H54 (cell line): ENCODE results near the gene TMEM170A.
"Not testable (repeated sequence)": the region's sequence is repeated elsewhere in the genome, so short reads cannot be mapped to it uniquely, and the experiment has no call there.

Experiments used
- DNase-seq: peaks from one replicate; pipeline ENCODE4 v3.0.0; 2011; ENCODE audit warnings: low spot score, mixed read lengths; ENCODE audit not compliant: insufficient read length
- FAIRE-seq: peaks from 3 replicates; lab custom pipeline; 2011; peaks lifted over from hg19 to GRCh38; lab: Jason Lieb, UNC
- POLR2A ChIP-seq: IDR thresholded peaks from 2 replicates; pipeline ENCODE4 v1.6.1; 2011; ENCODE audit warnings: low read depth, mild to moderate bottlenecking, low read length

Gene TMEM170A

DNA sequence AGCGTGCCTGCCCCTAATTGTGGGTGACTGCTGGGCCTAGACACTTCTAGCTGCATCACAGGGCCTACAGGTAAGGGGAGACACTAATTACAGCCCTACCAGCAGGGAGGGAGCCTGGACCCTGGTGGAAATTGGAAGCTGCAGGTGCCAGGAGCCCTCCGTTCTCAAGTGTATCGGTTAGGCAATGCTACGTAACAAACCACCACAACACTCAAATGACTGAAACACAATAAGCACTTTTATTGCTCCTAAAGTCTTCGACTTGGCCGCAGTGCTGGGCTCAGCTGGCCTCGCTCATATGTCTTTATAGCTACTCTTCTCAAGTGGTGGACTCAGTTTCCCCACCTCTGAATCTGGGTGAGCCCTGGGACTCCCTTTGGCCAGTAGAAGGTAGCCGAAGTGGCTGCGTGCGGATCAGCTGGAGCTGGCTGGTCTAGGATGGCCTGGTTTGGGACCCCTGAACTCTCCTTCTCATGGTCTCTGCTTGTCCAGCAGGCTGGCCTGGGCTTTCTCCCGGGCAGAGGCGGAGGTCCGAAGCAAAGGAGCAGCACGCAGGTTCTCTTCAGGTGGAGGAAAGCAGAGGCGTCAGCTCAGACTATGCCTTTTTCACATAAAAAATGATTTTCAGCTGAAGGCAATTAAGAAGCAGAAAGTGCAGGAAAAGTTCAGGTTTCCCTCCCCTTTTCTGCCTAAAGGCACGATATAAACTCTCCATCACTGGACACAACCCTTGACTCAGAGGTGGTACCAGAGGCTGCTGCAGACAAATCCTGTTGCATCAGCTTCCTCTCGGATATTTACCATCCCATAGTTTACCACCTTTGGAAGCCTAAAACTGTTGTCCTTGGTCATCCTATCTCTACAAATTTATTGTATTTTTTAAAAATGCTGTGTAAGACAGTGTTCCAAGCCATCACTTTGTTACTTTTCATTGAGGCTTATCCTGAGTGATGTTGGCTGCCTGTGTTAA lies 8.7 kb upstream of the TMEM170A start:
- DNase-seq (no peak), FAIRE-seq (no peak)
- no peak for TF ChIP-seq POLR2A

DNA sequence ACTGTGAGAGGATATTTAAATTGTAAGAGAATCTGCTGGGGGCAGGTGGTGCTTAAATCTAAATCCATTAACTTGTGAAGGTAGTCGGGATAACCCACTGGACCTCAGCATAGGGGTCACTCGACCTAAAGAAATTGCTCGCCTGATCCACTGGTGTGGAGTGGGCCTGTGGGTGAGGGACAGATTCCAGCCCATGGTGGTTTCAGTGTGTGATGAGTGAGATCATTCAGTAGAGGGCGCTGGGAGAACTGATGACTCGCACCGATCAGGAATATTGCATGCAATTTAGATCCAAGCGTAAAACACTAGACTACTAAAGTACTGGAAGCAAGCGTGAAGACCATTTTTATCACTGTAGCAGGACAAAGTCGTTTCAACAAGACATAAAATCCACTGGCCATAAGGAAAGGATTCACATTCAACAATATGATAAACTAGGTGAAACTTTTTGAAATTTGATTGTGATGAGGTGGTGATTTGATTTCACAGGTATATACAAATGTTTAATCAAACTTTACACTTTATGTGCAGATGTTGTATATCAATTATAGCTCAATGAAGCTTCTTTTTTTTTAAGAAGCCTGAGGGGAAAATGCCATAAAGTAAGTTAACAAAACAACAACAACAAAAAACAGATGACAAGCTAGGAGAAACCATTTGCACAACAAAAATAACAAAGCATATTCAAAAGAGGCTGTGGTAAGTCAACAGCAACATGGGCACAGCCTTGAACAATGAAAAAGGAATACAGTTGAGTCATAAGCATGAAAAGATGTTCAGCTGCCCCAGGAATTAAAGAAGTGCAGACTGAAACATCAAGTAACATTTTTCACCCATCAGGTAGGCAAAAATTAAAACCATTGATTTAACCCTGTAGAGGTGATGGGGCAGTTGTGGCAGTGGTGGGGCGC lies 7.5 kb upstream of the TMEM170A start:
- DNase-seq (peak; percentile 90), FAIRE-seq (no peak)
- no peak for TF ChIP-seq POLR2A

DNA sequence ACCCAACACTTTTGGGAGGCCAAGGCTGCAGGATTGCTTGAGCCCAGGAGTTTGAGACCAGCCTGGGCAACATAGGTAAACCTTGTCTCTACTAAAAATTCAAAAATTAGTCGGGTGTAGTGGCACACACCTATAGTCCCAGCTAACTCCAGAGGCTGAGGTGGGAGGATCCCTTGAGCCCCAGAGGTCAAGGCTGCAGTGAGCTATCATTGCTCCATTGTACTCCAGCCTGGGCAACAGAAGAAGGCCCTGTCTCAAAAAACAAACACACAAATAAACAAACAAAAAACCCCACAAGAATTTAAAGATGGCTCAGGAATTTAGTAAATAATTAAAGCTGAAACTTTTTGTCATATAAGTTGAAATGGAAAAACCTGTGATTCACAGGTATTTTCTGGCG lies 2.3 kb upstream of the TMEM170A start:
- TF ChIP-seq POLR2A = no peak
- no peak for DNase-seq
- no peak for FAIRE-seq

DNA sequence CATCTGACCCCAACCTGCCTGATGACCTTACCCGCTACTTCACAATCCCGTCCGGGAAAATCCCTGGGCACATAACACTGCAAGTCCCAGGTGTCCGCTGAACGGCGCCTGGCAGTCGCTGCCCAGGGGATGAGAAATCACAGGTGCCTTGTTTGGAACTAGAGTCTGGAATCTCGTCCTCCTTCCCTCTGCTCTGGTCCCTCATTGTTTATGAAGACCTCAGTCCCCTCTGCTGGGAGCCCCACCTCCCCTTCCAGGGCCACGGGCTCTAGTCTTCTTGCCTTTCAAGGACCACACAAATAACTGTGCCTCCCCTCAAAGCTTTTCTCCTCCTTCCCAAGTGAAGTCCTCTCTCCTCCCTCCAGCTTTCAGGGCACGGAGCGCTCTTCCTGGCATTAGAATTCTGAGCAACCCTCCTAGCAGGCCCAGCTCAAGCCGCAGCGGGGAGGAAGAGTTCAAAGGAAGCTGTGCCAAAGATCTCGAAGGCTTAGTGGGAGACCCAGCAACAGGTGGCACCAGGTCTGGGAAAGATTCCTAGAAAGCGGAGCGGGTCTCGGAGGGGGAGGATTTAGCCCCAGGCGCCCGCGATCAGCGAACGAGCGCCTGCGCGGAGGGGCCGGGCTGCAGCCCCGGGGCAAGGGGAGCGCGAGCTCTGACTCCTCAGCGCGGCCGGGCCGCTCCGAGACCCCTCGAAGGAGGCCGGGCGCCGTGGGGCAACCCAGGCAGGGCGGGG lies 934 bp downstream of the TMEM170A start:
- not testable (repeated sequence) for DNase-seq, FAIRE-seq

DNA sequence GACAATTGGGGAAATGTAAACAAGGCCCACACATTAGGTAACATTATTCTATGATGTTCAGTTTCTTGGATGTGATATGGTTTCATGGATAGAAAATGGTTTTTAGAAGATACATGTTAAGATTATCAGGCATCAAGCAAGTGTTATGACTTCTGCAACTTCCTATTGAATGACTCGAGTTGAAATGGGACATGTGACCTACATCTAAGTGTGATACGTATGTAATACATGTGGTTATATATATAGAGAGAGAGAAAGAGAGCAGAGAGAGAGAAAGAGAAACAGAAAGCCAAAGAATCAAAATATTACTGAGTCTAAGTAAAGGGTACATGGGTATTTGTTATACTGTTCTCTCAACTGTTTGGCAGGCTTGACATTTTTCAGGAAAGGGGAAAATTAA lies 1.7 kb downstream of the TMEM170A start:
- TF ChIP-seq POLR2A = no peak
- no peak for FAIRE-seq
- DNase-seq = no peak

DNA sequence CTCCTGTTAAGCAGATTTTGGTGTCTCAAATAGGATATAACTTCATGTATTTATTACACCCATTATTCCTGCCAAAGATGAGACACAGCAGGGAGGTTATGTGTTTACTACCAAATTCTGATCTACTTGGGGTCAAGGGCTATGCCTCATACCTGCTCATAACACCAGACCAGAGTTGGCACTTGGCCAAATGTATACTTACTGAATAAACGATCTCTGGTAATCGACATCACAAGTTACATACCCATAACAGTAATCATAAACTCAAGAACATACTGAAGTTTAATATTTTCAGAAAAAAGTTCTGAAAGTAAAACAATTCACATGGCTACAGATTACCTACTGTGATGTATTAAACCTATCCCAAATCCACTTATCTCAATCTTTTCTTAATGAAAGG lies 2.9 kb downstream of the TMEM170A start:
- DNase-seq (no peak), FAIRE-seq (no peak)
- no peak for TF ChIP-seq POLR2A

DNA sequence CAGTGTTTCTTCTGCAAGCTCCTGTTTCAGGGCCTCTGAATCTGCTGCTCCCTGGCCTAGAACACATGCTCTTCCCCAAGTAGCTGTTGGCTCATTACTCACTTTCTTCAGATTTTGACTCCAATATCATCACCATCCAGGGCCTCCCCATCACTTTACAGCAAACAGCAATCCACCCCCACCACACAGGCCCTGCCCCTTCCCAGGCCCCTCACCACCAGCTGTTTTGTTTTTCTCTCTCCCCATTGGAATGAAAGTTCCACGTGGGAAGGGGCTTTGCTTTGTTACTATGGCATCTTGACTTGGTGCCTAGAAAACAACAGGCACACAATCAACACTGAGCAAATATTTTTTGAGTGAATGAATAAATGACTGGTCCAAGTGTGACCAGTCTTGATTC lies 4.0 kb downstream of the TMEM170A start:
- no peak for TF ChIP-seq POLR2A
- FAIRE-seq (no peak), DNase-seq (no peak)

DNA sequence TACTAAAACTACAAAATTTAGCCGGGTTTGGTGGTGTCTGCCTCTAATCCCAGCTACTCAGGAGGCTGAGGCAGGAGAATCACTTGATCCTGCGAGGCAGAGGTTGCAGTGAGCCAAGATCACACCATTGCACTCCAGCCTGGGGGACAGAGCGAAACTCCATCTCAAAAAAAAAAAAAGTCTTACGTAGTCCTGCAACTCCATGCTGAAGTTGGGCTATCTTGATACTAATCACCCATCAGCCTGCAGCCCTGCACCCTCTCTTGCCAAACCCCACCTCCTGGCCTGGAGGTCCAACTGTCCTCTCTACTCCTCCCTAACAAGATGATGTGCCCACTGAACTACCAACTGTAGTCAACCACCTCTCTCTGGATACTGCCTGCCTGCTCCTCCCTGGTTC lies 4.8 kb downstream of the TMEM170A start:
- TF ChIP-seq POLR2A = no peak
- DNase-seq = no peak
- no peak for FAIRE-seq

DNA sequence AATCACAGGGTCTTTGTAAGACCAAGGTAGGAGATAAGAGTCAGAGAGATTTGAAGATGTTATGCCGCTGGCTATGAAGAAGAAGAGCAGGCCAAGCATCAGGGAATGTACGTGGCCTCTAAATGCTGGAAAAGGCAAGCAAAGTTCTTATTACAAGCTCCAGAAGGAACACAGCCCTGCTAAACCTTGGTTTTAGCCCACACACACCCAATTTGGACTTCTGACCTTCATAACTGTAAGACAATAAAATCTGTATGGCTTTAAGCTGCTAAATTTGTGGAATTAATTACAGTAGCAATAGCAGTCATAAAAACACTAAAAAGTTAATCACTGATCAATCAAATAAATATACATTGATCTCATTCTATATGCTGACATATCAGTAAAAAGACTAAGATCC lies 6.0 kb downstream of the TMEM170A start:
- no peak for TF ChIP-seq POLR2A
- FAIRE-seq (no peak), DNase-seq (no peak)

DNA sequence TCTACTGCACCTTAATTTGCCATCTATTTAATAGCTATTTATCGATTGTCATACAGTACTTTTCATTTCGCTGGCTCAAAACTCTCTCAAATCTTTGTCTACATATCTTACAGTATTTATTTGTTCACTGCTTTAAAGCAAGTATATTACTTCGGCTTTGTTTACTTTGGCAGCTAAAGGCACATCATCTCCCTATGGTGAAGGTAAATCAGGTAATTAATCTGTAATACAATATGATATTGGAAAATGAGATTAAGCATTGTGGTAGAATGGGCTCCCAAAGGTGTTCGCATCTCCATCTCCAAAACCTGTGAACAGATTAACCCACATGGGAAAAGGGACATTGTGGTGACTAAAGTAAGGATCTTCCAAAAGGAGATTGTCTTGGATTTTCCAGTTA lies 6.5 kb downstream of the TMEM170A start:
- no peak for FAIRE-seq
- no peak for DNase-seq
- no peak for TF ChIP-seq POLR2A

DNA sequence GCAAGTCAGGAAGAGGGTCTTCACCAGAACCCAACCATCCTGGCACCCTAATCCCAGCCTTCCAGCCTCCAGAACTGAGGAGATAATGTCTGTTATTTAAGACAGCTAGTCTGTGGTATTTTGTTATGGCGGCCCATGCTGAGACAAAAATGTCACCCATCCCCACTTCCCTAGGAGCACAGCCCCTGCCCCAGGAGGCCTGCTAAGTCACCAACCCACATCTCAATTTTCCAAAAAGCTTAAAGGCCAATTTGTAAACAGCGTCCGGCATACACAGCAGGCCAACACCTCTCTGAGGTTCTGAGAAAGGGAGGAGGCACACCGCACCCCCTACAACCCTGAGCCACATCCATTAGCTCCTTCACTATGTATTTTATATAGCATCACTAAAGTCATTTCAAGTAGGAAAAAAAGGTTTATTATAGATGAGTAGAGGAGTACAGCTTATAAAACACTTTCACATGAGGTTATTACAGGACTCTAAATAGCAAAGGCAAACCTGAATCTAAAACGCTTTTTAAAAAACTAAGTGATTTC lies 6.9 kb downstream of the TMEM170A start:
- DNase-seq = no peak
- no peak for TF ChIP-seq POLR2A
- FAIRE-seq = no peak

DNA sequence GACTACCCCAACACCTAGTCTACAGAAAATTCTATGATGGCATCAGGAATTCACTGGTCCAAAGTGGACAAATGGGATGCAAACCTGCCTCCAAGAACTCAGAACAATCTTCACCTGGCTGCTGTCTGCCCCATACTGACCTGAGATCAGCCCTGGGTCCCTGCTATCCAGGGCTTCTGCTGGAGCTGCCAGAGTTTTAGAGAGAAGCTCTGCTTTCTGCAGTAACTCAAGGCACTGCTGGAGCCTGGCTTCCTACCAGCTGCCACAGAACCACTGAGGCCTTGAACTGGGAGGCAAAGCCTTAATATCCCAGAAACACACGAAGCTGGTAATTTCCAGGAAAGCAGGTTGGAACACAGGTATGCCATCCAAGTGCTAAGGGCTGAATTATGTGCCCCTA lies 7.5 kb downstream of the TMEM170A start:
- DNase-seq (no peak), FAIRE-seq (no peak)
- no peak for TF ChIP-seq POLR2A

DNA sequence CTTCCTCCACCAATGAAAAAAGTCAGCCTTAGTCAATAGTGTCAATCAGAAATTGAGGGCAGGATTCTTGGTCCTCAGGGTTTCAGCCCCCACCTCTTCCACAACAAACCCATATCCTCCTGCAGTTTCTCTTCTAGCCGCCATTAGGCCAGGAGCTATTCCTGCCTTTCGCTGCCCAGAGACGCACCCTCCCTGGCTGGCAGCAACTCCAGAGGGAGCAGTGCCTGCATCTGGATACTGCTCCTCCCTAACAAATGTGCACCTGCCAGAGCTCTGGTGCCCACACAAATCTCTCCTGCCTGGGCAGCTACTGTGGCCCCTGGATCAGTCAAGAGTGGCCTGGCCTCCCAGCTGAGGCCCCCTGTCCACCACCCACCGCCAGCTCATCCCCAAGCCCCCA lies 8.0 kb downstream of the TMEM170A start:
- not testable (repeated sequence) for DNase-seq, FAIRE-seq
